Stimulated activated naive CD4-positive, alpha-beta T cell treated with Interleukin-2 at 50 U/mL for 16 hours (primary cell): ENCODE results near the gene ADCY10.

Experiments
- DNase-seq: peaks from one replicate; lab custom pipeline; 2025; lab: John Stamatoyannopoulos, UW

Gene ADCY10

DNA sequence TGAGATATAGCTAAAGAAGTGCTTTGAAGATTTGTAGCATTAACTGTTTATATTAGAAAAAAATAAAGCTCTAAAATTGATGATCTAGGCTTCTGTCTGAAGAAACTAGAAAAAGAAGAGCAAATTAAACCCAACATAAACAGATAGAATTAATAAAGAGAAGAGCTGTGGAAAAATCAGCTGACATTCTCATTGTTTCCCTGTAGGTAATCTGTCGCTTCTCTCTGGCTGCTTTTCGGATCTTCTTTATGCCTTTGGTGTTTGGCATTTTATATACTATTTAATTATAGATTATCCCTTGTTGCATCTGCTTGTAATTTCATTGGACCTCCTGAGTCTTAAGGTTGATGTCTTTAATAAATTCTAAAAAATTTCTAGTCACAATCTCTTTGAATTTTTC, 132.4 kb downstream of the ADCY10 start:
- DNase-seq, result no peak

DNA sequence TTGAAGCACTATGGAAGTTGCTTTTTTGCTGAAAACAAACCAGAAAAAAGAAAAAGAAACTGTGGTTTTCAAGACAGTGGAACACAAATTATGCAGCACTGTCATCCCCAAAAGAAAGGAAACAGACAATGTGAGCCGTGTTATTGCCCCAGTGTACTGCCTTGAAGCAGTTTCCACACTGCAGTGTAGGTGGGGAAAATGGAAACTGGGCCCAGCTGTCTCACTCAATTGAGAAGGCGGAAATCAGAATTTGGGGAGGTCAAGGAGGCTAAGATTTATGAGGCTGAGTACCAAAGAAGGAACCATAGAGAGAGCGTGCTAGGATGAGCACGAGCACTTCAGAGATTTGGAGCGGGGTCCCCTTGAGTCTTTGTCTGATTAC, 136.7 kb downstream of the ADCY10 start:
- DNase-seq, result no peak

DNA sequence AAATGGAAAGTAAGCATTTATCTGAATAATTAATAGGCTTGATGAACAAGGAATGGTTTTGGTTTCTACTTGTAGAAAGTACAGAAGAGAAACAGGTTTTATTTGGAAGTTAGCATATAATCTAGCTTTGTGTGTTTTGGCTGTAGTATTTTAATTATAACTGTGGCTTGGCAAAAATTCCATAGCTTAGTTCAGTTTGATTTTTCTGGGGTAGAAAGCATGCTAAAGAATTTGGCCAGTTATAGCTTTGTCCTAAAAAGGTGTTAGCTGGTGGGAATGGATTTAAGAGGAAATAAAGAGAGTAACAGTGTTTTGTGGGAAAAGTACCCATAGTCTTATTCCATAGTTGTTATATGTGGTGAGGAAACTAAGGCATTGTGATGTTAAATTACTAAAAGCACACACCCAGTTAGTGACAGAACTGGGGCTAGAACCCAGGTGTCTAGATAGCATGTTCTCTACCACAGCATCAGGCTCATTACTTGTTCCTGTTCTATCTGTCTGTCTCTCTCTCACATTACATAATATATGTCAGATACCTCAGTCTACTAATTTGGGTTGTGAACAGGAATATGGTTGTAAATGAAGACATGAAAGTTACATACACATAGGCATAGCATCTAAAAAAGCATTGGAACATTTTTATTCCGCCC, 137.2 kb downstream of the ADCY10 start:
- DNase-seq, result no peak

DNA sequence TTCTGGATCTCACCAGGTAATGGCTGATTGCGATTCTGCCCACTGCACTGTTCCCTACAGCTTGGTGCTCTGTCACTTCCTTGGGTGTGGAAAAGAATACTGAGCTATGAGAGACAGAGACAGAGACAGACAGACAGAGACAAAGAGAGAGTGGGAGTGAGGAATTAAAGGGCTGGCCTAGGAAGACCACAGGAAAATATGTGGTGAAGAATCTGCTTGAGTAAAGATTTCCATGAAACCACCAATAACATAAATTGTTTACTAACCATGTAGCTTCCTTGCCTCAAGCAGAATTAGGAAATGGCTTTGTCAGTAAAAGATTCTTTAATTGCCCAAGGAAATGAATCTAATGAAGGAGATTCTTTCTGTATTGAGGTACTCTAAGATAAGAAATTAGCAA, 137.8 kb downstream of the ADCY10 start:
- no peak for DNase-seq

DNA sequence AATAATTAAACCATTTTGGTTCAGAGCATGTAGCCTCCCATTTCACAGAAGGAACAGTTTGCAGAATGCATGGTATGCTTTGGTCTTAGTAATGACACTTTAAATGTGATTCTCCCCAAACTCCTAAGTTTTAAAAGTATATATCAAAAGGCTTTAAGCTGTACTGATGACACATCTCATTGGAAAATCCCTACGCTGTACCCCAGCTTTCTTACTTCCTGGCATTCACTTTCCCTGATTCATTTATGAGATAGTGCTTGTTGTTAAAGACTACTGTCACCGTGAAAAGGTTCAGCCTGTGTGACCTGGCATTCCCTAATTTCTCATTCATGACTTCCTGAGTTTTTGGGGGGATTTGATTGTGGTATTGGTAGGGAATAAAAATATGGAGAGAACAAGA, 138.8 kb downstream of the ADCY10 start:
- DNase-seq, result no peak

DNA sequence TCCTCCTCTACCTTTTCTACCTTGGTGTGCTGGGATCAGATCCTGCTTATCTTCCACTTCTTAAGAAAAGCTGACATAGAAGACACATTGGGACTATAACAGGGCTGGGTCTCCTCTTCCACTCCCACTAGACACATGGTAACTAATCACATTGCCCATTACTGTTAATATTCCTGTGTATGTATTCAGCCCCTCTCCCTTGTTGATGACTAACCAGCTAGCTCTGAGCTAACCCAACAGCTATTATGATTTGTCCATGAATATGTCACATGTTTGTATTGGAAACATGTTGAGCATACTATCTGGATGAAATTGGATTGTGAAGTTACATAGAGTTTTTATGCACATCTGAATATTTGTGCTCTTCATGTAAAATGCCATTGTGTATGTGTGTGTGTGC, 139.2 kb downstream of the ADCY10 start:
- no peak for DNase-seq

DNA sequence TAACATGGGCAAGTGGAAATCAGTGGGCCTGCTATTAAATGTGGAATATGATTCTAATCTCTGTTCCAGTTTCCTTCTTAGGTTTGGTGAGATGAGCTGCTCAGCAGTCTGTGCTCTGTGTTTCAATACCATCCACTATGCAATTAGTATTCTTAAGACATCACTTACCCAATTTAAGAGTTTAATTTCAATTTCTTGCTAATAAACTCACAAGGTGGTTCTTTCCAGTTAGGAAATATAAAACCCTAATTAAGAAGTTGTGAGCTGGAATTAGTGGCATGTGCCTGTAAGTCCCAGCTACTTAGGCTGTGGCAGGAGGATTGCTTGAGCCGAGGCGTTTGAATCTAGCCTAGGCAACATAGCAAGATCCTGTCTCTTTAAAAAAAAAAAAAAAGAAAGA, 140.4 kb downstream of the ADCY10 start:
- no peak for DNase-seq

DNA sequence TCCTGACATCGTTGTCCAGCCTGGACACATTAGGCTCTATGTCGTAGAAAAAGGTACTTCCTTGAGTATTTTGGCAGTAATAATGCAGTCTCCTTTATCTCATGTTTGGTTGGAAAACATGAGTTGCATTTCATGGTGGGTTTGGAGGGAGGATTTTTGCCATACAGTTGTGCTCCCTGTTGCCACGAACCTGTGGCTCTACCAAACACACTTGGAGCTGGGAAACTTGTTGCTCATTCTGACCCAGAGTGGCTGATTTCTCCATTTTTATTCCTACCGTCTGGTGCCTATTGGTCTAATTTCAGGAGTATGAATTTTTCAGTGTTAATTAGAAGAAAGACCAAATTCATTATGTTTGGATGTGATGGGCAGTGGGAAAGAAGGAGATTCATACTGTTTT, 141.5 kb downstream of the ADCY10 start:
- DNase-seq, result no peak

DNA sequence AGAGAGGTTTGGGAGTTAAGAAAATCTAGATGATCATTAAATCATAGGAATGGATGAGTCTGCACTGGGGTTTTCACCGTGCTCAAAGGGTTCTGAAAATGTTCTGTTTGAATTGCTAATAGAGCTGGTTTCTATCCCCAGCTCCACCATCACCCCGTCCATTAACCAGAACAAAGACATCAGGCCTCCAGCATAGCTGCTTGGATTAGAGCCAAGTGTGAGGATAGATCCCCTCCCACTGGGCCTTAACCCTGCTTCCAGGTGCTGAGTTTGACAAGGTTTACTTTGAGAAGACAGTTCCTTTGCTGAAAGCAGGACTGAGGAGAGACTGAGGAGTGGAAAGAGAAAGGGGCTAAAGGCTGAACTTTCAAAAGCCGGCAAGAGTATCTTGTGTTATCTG, 143.8 kb downstream of the ADCY10 start:
- no peak for DNase-seq

DNA sequence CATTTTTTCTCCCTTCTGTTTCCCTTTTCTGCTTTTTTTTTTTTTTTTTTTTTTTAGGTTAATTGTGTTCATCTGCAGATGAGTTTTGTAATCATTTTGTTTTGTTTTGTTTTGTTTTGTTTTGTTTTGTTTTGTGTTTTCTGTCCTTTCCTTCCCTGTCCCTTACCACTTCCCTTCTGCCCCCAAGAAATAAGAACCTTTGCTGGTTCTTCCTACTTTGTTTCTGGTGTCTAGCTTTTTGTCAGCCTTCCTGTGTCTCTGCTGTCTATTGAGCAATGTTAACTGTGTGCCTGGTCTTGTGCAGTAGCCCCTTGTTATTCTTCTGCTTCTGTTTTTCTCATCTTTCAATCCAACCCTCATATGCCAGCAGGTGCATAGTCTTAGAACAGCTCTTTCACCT, 146.2 kb downstream of the ADCY10 start:
- DNase-seq, result no peak

DNA sequence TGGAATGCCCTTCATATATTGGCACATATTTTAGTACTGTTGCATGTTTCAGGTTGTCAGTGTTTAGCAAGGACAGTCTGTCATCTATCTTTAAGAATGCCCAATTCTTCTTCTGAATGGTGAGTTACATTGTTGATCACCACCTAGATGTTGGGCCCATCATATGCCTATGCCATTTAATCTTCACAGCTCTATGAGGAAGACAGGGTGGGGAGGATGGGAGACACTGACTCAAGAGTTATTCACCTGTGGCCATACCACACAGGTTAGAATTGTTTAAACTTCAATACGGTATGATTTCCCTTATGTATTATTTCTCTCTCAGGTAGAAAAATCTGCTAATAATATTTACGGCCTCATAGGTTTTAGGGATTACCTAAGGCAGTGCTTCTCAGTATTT, 147.4 kb downstream of the ADCY10 start:
- DNase-seq, result no peak

DNA sequence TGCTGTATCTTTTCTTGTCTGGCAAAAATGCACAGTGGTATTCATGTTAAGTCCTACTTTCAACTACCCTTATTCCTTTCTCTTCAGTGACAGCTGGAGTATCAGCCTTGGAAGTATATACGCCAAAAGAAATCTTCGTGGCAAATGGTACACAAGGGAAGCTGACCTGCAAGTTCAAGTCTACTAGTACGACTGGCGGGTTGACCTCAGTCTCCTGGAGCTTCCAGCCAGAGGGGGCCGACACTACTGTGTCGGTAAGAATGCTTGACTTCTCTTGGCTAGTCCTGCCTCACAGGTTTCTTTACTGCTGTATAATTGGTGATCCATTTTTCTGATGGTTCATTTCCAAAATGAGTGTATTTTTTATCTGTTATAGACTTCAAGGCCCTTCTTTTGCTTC, 148.4 kb downstream of the ADCY10 start:
- no peak for DNase-seq

DNA sequence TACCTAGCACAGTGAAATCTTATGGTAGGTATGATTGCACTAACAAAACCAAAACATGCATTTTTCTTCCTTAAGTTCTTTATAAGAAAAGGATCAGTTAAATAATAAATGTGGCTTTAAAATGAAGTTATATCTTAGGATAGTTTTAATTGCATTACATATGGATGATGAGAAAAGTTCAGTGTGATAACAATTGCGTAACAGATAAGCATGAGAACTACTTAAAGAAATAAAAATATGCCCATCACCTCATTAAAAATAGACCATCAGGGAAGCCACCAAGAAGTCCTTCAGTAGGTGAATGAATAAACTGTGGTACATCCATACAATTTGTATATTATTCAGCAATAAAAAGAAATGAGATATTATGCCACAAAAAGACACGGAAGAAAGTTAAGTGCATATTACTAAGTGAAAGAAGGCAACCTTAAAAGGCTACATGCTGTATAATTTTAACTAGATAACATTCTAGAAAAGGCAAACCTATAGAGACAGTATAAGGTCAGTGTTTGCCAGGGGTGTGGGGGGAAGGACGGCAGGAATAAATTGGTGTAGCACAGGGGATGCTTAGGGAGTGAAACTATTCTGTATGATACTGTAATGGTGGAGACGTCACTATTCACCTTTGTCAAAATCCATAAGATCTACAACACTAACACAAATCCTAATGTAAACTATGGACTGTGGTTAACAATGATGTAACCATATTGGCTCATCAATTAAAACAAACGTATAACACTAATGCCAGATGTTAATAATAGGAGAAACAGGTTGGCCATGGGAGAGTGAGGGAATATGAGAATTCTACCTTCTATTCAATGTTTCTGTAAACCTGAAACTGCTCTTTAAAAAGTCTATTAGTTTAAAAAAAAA, 149.2 kb downstream of the ADCY10 start:
- no peak for DNase-seq

DNA sequence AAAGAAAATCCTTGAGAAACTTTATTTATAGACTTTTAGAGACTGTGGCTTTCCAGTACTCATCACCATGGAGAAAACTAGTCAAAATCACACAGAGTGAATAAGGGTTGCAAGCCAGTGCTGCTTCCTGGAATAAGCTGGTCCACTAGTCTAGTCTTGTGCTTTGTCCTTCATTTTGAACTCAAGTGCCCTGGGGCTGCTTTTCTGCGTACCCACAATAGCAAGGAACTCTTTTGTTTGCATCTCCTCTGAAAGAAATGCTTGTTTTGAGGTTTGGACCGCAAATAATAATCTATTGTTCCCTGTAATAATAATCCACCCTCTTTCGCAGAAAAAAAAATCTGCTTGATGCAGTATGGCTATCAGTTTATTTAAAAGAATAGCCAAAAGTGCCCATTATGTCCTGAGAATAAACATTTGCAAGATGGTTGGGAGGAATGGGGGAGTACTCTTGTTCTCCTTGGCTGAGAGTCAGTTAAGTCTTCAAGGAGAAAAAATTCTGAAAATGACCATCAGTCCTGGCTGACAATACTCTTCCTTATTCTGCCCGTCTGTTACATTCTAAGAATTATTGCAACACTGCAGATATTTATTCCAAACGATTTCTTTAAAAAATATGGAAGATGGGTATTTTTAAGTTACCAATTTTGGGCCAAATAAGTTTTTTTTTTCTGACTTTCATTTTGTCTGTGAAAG, 150.3 kb downstream of the ADCY10 start:
- no peak for DNase-seq

DNA sequence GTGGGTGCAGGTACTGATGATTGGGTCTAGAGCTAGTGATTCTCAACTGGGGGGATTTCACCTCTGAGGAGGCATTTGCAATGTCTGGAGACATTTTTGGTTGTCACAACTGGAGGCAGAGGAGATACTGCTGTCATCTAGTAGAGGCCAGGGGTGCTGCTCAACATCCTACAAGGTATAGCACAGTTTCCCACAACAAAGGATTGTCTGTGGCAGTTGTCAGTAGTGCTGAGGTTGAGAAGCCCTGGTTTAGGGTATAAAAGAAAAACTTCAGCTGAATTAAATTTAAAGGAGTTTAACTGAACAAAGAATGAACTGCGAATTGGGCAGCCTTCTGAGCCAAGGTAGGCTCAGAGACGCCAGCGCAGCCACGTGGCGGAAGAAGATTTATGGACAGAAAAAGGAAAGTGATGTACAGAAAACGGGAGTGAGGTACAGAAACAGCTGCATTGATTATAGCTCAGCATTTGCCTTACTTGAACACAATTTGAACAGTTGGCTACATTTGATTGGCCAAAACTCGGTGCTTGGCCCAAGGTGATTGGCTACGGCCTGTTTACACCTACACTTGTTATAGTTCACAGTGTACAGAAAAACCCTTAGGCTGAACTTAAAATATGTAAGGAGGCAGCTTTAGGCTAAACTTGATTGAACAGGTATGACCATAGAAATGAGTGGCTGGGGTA, 151.7 kb downstream of the ADCY10 start:
- DNase-seq, result no peak

DNA sequence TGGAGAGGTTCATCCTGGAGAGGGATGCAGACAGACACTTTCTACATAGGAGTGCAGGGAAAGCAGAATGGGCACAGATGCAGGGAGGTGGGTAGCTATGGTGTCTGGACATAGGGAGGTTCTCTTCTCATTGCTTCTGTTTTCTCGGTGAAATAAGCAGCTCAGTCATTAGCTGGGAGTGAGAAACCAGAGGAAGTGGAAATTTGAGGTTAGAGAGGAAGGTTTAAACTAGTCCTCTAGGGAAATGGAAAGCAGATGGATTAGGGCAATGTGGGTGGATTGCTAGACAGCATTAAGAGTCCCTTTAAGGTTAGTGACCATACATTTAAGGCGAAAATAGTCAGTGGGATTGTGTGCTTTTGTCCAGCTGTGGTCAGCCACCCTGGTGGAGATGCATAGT, 152.5 kb downstream of the ADCY10 start:
- no peak for DNase-seq
